AG04450 (cell line): ENCODE measurements around the gene GMPR2. TPM values are rescaled to one million over a fixed set of nuclear protein-coding genes. Genes with fewer than 3 reads are reported as not detected.

Experiments used
- CTCF ChIA-PET: fragments of 300-600, 350-600 bp; formaldehyde crosslinking; extraction: SDS; loops from one replicate; lab custom pipeline; 2022; ENCODE audit warnings: antibody characterized with exemption, inconsistent platforms; lab: Charles Lee
- POLR2A ChIA-PET: fragments of 350-600 bp; formaldehyde crosslinking; extraction: SDS; loops from one replicate; lab custom pipeline; 2021; ENCODE audit warnings: antibody characterized with exemption, inconsistent platforms; lab: Yijun Ruan, JAX
- DNase-seq: peaks from one replicate; pipeline ENCODE4 v3.0.0-alpha.2; 2011; ENCODE audit warnings: low read depth, low spot score
- H3K27ac ChIP-seq: one replicate; pipeline ENCODE4 v1.5.1; 2012; ENCODE audit warnings: low read depth, low read length, control low read depth
- H3K27me3 ChIP-seq: one replicate; pipeline ENCODE4 v1.6.0; 2012; ENCODE audit warnings: low read length; ENCODE audit not compliant: control insufficient read depth, insufficient read depth
- H3K4me3 ChIP-seq: 2 replicates; pipeline ENCODE4 v1.5.1; 2011; ENCODE audit warnings: mild to moderate bottlenecking, low read depth, low read length, control low read depth
- H3K9me3 ChIP-seq: 2 replicates; pipeline ENCODE4 v1.5.1; 2012; ENCODE audit warnings: low read length; ENCODE audit not compliant: control insufficient read depth, insufficient read depth
- polyA plus RNA-seq: library from polyadenylated mRNA; depleted of rRNA; stranded (reverse); fragments of >200 nt; gene quantifications from 2 replicates; pipeline ENCODE4 v1.2.3, GENCODE V29; 2011
- TF ChIP-seq, protein P1 (sequence below): IDR thresholded peaks from 2 replicates; pipeline ENCODE4 v1.5.1; 2011; ENCODE audit warnings: low read depth, low read length, control low read depth, inconsistent platforms

The GMPR2 gene
- polyA plus RNA-seq, 1 experiment, result 89.2 TPM

DNA sequence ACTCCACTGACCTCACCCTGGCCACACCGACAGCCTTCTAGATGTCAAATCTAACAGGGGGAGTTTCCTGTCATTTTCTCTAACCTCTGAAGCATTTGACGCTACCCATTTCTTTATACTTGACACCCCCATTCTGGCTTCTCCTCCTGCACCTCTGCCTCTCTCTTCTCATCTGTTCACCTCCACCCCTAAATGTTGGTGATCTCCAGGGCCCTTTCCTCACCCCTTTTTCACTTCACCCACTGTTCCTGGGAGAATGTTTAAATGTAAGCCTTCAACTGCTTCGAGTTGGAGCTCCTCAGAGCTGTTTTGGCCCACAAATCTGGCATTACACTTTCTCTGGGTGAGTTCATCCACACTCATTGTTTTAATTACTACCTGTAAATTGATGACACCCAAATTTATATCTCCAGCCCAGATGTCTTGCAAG is 39.1 kb downstream of the GMPR2 start:
- DNase-seq, result no peak
- H3K27ac ChIP-seq, result no peak overlapping the region
- H3K4me3 ChIP-seq, result peak overlapping the region; percentile 88
- TF ChIP-seq, protein P1, sequence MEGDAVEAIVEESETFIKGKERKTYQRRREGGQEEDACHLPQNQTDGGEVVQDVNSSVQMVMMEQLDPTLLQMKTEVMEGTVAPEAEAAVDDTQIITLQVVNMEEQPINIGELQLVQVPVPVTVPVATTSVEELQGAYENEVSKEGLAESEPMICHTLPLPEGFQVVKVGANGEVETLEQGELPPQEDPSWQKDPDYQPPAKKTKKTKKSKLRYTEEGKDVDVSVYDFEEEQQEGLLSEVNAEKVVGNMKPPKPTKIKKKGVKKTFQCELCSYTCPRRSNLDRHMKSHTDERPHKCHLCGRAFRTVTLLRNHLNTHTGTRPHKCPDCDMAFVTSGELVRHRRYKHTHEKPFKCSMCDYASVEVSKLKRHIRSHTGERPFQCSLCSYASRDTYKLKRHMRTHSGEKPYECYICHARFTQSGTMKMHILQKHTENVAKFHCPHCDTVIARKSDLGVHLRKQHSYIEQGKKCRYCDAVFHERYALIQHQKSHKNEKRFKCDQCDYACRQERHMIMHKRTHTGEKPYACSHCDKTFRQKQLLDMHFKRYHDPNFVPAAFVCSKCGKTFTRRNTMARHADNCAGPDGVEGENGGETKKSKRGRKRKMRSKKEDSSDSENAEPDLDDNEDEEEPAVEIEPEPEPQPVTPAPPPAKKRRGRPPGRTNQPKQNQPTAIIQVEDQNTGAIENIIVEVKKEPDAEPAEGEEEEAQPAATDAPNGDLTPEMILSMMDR, result no peak
- POLR2A ChIA-PET, result interaction anchor here (0.5 to 3.6 kb wide), 11 partner anchors 12 to 1269 kb away, joined by 3 to 50 read pairs (median 4); partner anchors contain the start of genes CHMP4A, CIDEB, DHRS1 and MDP1
- CTCF ChIA-PET, result interaction anchor here (0.6 to 3.0 kb wide), 10 partner anchors 9 to 164 kb away, joined by 3 to 19 read pairs (median 4); partner anchors contain the start of genes CIDEB and TINF2
- H3K27me3 ChIP-seq, result no peaks in the 10 kb centered on the region
- H3K9me3 ChIP-seq, result no peaks in the 10 kb centered on the region

GRCh38 chr14:24272467-24272866 is 39.7 kb downstream of the GMPR2 start:
- ChIA-PET CTCF (interaction anchor here (0.6 to 3.0 kb wide), 6 partner anchors 15 to 159 kb away, joined by 3 to 19 read pairs (median 8); partner anchors contain the start of gene TINF2), POLR2A (interaction anchor here (1.0 kb wide), 1 partner anchor 77 kb away, joined by 3 read pairs; the partner anchor contains the start of gene TM9SF1)
- no peaks in the 10 kb centered on the region for H3K27me3 ChIP-seq
- no peak overlapping the region for H3K4me3 ChIP-seq
- no peak for DNase-seq
- no peak overlapping the region for H3K27ac ChIP-seq
- TF ChIP-seq, protein P1, result no peak
- H3K9me3 ChIP-seq, result no peaks in the 10 kb centered on the region

DNA sequence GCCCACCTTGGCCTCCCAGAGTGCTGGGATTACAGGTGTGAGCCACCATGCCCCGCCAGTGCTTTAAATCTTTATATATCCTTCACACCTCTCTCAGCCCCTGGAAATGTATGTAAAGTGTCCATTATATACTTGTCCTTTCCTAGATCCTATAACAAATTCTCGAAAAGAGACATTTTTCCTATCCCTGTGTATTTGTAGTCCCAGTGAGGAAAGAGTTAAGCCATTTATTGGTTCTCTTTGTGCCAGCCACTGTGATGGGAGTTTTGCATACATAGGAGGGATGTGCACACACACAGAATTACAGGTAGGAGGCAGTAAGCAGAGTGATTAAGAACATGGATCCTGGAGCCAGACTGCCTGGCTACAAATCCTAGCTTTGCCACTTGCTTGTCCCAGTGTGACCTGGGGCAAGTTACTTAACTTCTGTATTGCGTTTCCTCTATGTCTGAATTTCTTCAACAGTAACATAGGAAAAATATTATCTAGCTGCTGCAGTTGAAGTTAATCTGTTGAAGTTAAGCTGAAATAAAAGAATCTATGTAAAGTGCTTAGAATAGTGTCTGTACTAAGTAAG is 40.8 kb downstream of the GMPR2 start:
- ChIA-PET POLR2A (no interaction called here), CTCF (interaction anchor here (1.7 kb wide), 1 partner anchor 34 kb away, joined by 8 read pairs; the partner anchor contains the start of gene CIDEB)
- H3K27ac ChIP-seq, result no peak overlapping the region
- no peaks in the 10 kb centered on the region for H3K27me3 ChIP-seq
- no peak for DNase-seq
- TF ChIP-seq, protein P1, result 0 out of 2 replicates have a peak, but pooled peaks have one; percentile 11
- H3K4me3 ChIP-seq, result no peak overlapping the region
- no peaks in the 10 kb centered on the region for H3K9me3 ChIP-seq

DNA sequence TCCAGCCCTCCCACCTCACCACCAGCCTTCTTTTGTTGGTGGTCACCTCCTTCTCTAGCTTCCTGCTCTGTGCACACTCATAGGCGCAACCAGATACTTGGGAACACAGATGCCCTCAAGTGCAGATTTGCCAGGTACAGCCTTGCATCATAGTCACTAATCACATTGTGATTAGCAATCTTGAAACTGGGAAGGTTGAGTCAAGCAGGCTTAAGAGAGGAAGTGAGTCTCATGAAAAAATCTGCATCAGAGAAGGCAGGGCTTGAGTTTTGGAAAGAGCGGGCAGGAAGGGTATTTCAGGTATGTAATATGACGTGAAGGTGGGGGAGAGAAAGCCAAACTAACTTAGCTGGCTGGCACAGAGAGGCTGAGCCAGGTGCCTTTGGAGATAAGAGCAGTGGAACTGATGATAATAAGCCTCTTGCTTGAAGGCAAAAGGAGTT is 41.4 kb downstream of the GMPR2 start:
- Histone ChIP-seq H3K9me3 (no peaks in the 10 kb centered on the region), H3K4me3 (no peak overlapping the region), H3K27me3 (no peaks in the 10 kb centered on the region), H3K27ac (no peak overlapping the region)
- ChIA-PET CTCF (interaction anchor here (1.7 kb wide), 1 partner anchor 34 kb away, joined by 8 read pairs; the partner anchor contains the start of gene CIDEB), POLR2A (no interaction called here)
- TF ChIP-seq, protein P1, result no peak
- no peak for DNase-seq

DNA sequence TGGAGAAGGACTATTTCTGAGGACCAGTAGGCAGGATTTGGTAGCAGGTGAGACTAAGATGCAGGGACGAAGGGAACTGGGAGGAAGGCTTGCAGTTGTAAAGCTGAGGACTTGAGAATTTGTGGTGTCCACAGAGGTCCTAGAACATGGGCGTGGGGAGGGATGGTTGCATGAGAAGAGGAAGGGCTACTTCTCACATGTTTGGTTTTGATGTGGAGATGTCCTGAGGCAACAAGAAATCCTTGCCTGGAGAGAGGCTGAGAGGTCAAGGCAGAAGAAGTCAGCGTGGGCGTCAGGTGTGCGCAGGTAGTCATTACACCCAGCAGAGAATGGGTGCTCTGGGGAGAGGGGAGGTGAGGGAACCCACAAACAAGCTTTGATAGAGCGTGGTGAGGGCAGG is 44.3 kb downstream of the GMPR2 start:
- DNase-seq, result no peak
- H3K9me3 ChIP-seq, result no peaks in the 10 kb centered on the region
- CTCF ChIA-PET, result no interaction called here
- no peak overlapping the region for H3K4me3 ChIP-seq
- POLR2A ChIA-PET, result no interaction called here
- H3K27me3 ChIP-seq, result no peaks in the 10 kb centered on the region
- TF ChIP-seq, protein P1, result no peak
- no peak overlapping the region for H3K27ac ChIP-seq
